ENCODE measurements around the gene PSRC1.
"Not testable (repeated sequence)": the region's sequence is repeated elsewhere in the genome, so short reads cannot be mapped to it uniquely, and the experiment has no call there.

Gene PSRC1

GRCh38 chr1:109295712-109296415 lies 12.9 kb upstream of the PSRC1 start:
- no peak for DNase-seq (ENCODE audit: low read depth)

- DNase-seq (ENCODE audit: low read depth) = no peak
These were observed 11.5 kb upstream of the PSRC1 start for GRCh38 chr1:109294481-109294880.

GRCh38 chr1:109293026-109293425 lies 10.1 kb upstream of the PSRC1 start:
- no peak for DNase-seq (ENCODE audit: low read depth)

- no peak for DNase-seq (ENCODE audit: low read depth)
These were observed 9.4 kb upstream of the PSRC1 start for GRCh38 chr1:109292364-109292763.

GRCh38 chr1:109290998-109291397 lies 8.1 kb upstream of the PSRC1 start:
- DNase-seq (ENCODE audit: low read depth) = no peak

- no peak for DNase-seq (ENCODE audit: low read depth)
These were observed 7.2 kb upstream of the PSRC1 start for GRCh38 chr1:109290137-109290536.

- DNase-seq (ENCODE audit: low read depth) = not testable (repeated sequence)
These were observed 3.8 kb upstream of the PSRC1 start for GRCh38 chr1:109286762-109287161.

- DNase-seq (ENCODE audit: low read depth) = no peak
These were observed 1.0 kb upstream of the PSRC1 start for GRCh38 chr1:109283748-109284600.

- no peak for DNase-seq (ENCODE audit: low read depth)
These were observed 421 bp downstream of the PSRC1 start for GRCh38 chr1:109282497-109282951.

GRCh38 chr1:109281680-109282496 lies 1.1 kb downstream of the PSRC1 start:
- DNase-seq (ENCODE audit: low read depth) = no peak

GRCh38 chr1:109280862-109281261 lies 2.1 kb downstream of the PSRC1 start:
- DNase-seq (ENCODE audit: low read depth) = no peak

GRCh38 chr1:109279615-109280278 lies 3.2 kb downstream of the PSRC1 start:
- DNase-seq (ENCODE audit: low read depth) = no peak

- no peak for DNase-seq (ENCODE audit: low read depth)
These were observed 5.3 kb downstream of the PSRC1 start for GRCh38 chr1:109277434-109278204.

GRCh38 chr1:109275706-109276345 lies 7.1 kb downstream of the PSRC1 start:
- DNase-seq (ENCODE audit: low read depth) = no peak

GRCh38 chr1:109274533-109275476 lies 8.1 kb downstream of the PSRC1 start:
- no peak for DNase-seq (ENCODE audit: low read depth)

GRCh38 chr1:109273570-109274288 lies 9.2 kb downstream of the PSRC1 start:
- no peak for DNase-seq (ENCODE audit: low read depth)

- no peak for DNase-seq (ENCODE audit: low read depth)
These were observed 10.0 kb downstream of the PSRC1 start for GRCh38 chr1:109272831-109273547.
